ENCODE data around the gene MRPS2. TPM values are rescaled to one million over a fixed set of nuclear protein-coding genes. Genes with fewer than 3 reads are reported as not detected.

MRPS2 gene
- total RNA-seq, 4 donors from 2014 or later: 26.0 to 101 (median 53.6) TPM

DNA sequence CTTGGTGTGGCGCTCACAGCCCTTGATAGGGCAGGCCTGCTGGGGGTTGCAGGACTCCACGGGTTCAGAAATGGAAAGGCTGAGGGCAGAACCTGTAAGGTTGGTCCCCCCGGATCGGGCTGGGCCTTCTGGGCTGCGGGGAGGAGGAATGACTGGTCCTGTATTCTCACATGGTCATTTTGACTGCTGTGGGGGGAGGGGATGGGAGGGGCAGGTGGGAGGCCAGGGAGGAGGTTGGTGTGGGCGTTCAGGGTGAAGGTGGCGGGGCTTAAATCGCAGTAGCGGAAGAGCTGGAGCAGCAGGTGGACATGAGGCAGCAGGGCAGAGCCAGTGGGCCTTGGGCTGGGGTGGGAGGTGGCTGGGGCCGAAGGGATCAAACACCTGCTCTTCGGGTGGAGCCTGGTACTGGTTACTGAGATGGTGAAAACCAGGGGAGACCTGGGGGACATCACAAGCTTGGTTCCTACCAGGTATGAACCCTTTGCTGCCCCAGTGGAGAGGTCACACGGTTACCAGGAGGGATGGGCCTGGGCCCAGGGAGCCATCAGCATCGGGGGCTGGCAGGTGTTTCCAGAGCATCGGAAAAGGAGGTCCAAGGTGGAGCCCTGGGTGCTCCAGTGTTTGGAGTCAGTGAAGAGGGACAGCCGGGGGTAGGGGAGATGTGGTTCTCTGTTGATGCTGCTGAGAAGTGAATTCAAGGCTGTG lies 1.8 kb downstream of the MRPS2 start:
- H3K4me3 ChIP-seq: no peak overlapping the region
- TF ChIP-seq POLR2AphosphoS5 (IDR thresholded peaks at IDR 0.05): no peak
- 75 to 89% methylated on average over 4 to 15 of the region's 15 CpGs for WGBS, 2 donors (ENCODE audit: low coverage in 1 of 2)

DNA sequence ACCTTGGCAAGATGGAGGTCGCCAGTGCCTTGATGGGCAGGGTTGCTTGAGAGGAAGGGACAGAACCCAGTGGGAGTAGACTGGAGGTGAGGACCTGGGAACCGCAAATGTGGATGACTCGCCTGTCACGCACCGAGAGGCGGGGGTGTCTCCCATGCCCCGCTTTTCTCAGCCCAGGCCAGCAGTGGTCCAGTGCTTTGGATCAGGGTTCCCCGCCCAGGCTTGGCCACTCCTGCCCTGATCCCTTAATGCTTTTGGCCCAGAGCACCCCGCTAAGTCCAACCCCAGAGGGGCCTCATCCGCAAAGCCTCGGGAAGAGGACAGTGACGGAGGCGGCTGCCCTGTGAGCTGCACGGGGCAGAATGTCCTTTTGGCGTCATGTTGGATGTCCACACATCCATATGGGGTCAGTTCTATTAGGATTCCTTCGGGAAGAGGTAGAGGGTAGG lies 2.4 kb downstream of the MRPS2 start:
- H3K27me3 ChIP-seq: no peaks in the 10 kb centered on the region
- H3K36me3 ChIP-seq: peaks cover 0 to 10% (median 0%) of the 10 kb centered on the region in 4 donors
- in situ Hi-C loops (cut with MboI; ENCODE audit: low pct_ligation_motif_present in 1 of 4, low pct_unique_long_range_greater_than_20kb in 1 of 4, low sequenced_read_pairs in 3 of 4) (no loop called here), intact Hi-C loops (cut with DNase I; ENCODE audit: low total_unique reads) (no loop called here)
- H3K9me3 ChIP-seq: no peaks in the 10 kb centered on the region
- no peak overlapping the region for H3K4me3 ChIP-seq
- no peak for DNase-seq
- WGBS, 2 donors (ENCODE audit: low coverage in 1 of 2): 94% methylated on average over 16 of the region's 16 CpGs; no CpG with 5 or more reads in 1 of the 2 donors
- H3K27ac ChIP-seq: no peak overlapping the region
- peaks cover 15 to 25% (median 18%) of the 10 kb centered on the region in 4 donors for H3K4me1 ChIP-seq
- TF ChIP-seq EP300 (IDR thresholded peaks at IDR 0.05; ENCODE audit: low read depth) (no peak), CTCF (IDR thresholded peaks at IDR 0.05) (no peak), POLR2AphosphoS5 (IDR thresholded peaks at IDR 0.05) (no peak), POLR2A (IDR thresholded peaks at IDR 0.05) (no peak)

More for the DNA sequence above, 1.8 kb downstream of the MRPS2 start:
- peaks cover 0 to 10% (median 0%) of the 10 kb centered on the region in 4 donors for H3K36me3 ChIP-seq
- no peak for DNase-seq
- intact Hi-C loops (cut with DNase I; ENCODE audit: low total_unique reads): no loop called here
- H3K27me3 ChIP-seq: no peaks in the 10 kb centered on the region
- peaks cover 15 to 25% (median 18%) of the 10 kb centered on the region in 4 donors for H3K4me1 ChIP-seq
- no peak overlapping the region for H3K27ac ChIP-seq
- in situ Hi-C loops (cut with MboI; ENCODE audit: low pct_ligation_motif_present in 1 of 4, low pct_unique_long_range_greater_than_20kb in 1 of 4, low sequenced_read_pairs in 3 of 4): no loop called here
- H3K9me3 ChIP-seq: no peaks in the 10 kb centered on the region

GRCh38 chr9:135503371-135504261 lies 3.1 kb downstream of the MRPS2 start:
- Histone ChIP-seq H3K9me3 (no peaks in the 10 kb centered on the region), H3K27ac (no peak overlapping the region), H3K36me3 (peaks cover 0 to 10% (median 0%) of the 10 kb centered on the region in 4 donors), H3K4me3 (no peak overlapping the region), H3K27me3 (no peaks in the 10 kb centered on the region), H3K4me1 (peaks cover 15 to 25% (median 18%) of the 10 kb centered on the region in 4 donors)
- in situ Hi-C loops (cut with MboI; ENCODE audit: low pct_ligation_motif_present in 1 of 4, low pct_unique_long_range_greater_than_20kb in 1 of 4, low sequenced_read_pairs in 3 of 4): no loop called here
- intact Hi-C loops (cut with DNase I; ENCODE audit: low total_unique reads): no loop called here
- 93% methylated on average over 41 of the region's 41 CpGs; no CpG with 5 or more reads in 1 of the 2 donors for WGBS, 2 donors (ENCODE audit: low coverage in 1 of 2)
- DNase-seq: no peak
- TF ChIP-seq POLR2AphosphoS5 (IDR thresholded peaks at IDR 0.05): no peak
- TF ChIP-seq CTCF (IDR thresholded peaks at IDR 0.05): no peak
- TF ChIP-seq POLR2A (IDR thresholded peaks at IDR 0.05): no peak

DNA sequence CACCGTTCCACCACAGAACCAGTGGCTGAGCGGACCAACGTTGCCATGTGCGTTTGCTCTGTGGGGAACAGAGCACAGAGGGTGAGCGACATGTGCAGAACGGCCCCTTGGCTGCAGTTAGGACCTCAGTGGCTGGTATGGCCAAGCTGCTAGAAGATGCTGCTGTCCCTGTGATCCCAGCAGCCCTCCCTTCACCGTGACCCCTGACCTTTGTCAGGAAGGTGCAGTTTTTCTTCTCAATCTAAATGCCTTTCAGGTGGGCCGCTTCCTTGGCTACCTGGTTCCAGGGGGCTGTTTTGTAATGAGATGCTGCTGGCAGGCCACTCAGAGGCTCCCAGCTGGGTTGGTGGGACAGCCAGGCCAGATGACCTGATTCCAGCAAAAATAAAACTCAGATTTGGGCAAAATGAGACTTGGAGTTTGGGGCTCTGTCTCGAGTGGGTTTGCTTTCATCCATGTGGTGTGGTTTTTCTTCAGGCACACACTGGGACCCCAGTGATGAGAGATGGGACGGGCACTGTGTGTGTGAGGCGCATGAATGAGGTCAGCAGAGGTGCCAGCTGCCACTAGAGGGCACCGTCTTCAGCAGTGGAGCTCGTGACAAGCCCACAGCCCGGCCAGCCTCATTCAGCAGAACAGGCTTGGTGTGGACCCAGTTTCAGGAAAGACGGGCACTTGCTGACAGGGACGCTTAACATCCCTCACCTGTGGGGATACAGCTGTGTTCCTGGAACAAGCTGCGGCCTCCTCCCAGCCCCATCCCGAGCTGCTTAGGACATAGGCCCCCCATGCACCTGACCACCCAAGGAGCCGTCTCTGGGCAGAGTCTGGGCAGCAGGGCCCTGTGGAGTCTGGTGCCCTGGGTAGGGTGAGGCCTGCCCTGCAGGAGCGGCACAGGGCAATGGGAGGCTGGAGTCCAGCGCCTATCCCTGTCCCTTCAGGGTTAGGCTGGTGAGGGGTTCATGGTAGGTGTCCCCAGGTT lies 4.1 kb downstream of the MRPS2 start:
- 61% methylated on average over 17 of the region's 21 CpGs; no CpG with 5 or more reads in 1 of the 2 donors for WGBS, 2 donors (ENCODE audit: low coverage in 1 of 2)
- H3K9me3 ChIP-seq: no peaks in the 10 kb centered on the region
- no peak overlapping the region for H3K27ac ChIP-seq
- peaks cover 0 to 10% (median 0%) of the 10 kb centered on the region in 4 donors for H3K36me3 ChIP-seq
- TF ChIP-seq CTCF (IDR thresholded peaks at IDR 0.05) (peak; percentile 48 to 73 (median 57)), EP300 (IDR thresholded peaks at IDR 0.05; ENCODE audit: low read depth) (no peak)
- no peaks in the 10 kb centered on the region for H3K27me3 ChIP-seq
- intact Hi-C loops (cut with DNase I; ENCODE audit: low total_unique reads) (no loop called here), in situ Hi-C loops (cut with MboI; ENCODE audit: low pct_ligation_motif_present in 1 of 4, low pct_unique_long_range_greater_than_20kb in 1 of 4, low sequenced_read_pairs in 3 of 4) (no loop called here)
- no peak overlapping the region for H3K4me3 ChIP-seq
- peaks cover 12 to 19% (median 13%) of the 10 kb centered on the region in 4 donors for H3K4me1 ChIP-seq
- DNase-seq: peak; percentile 52
